DMS 273 treated with DMSO at 0.1 percent for 48 hours (cell line): Measurements from ENCODE around the gene XRN1.
"Not testable (repeated sequence)": the region's sequence is repeated elsewhere in the genome, so short reads cannot be mapped to it uniquely, and the experiment has no call there.

ENCODE experiments used
- DNase-seq: peaks from one replicate; lab custom pipeline; 2025; lab: John Stamatoyannopoulos, UW

XRN1 gene

GRCh38 chr3:142447852-142448823 lies at the start of gene XRN1:
XRN1 (minus strand) TSS chr3:142448037; CDS start chr3:142447944, 93 bp downstream.
- DNase-seq = peak; percentile 87

- DNase-seq = no peak
Observed at GRCh38 chr3:142495103-142495502, 47.3 kb upstream of the XRN1 start.

- no peak for DNase-seq
Observed at GRCh38 chr3:142492184-142492583, 44.3 kb upstream of the XRN1 start.

GRCh38 chr3:142489572-142490323 lies 41.9 kb upstream of the XRN1 start:
- DNase-seq = no peak

- no peak for DNase-seq
Observed at GRCh38 chr3:142484912-142485435, 37.1 kb upstream of the XRN1 start.

GRCh38 chr3:142481196-142481595 lies 33.4 kb upstream of the XRN1 start:
- no peak for DNase-seq

GRCh38 chr3:142470826-142471225 lies 23.0 kb upstream of the XRN1 start:
- no peak for DNase-seq

GRCh38 chr3:142468456-142468855 lies 20.6 kb upstream of the XRN1 start:
- DNase-seq = no peak

- no peak for DNase-seq
Observed at GRCh38 chr3:142467768-142468167, 19.9 kb upstream of the XRN1 start.

GRCh38 chr3:142460689-142461088 lies 12.9 kb upstream of the XRN1 start:
- DNase-seq = no peak

- no peak for DNase-seq
Observed at GRCh38 chr3:142459929-142460328, 12.1 kb upstream of the XRN1 start.

GRCh38 chr3:142459096-142459495 lies 11.3 kb upstream of the XRN1 start:
- no peak for DNase-seq

GRCh38 chr3:142450881-142451280 lies 3.0 kb upstream of the XRN1 start:
- no peak for DNase-seq

GRCh38 chr3:142450189-142450588 lies 2.4 kb upstream of the XRN1 start:
- DNase-seq = peak; percentile 62

- no peak for DNase-seq
Observed at GRCh38 chr3:142447301-142447851, 461 bp downstream of the XRN1 start.

GRCh38 chr3:142445816-142446254 lies 2.0 kb downstream of the XRN1 start:
- DNase-seq = no peak

- no peak for DNase-seq
Observed at GRCh38 chr3:142444343-142444742, 3.5 kb downstream of the XRN1 start.

- not testable (repeated sequence) for DNase-seq
Observed at GRCh38 chr3:142443060-142443459, 4.8 kb downstream of the XRN1 start.

GRCh38 chr3:142439499-142440220 lies 8.2 kb downstream of the XRN1 start:
- not testable (repeated sequence) for DNase-seq

GRCh38 chr3:142438096-142438495 lies 9.7 kb downstream of the XRN1 start:
- not testable (repeated sequence) for DNase-seq

GRCh38 chr3:142436951-142437585 lies 10.8 kb downstream of the XRN1 start:
- no peak for DNase-seq
